GM19099 (cell line): Measurements from ENCODE around the gene PFDN2.

Experiments used
- POLR2A ChIP-seq: IDR thresholded peaks from 3 replicates; pipeline ENCODE4 v1.6.1; 2011; ENCODE audit warnings: low read depth; ENCODE audit not compliant: insufficient read length; ENCODE audit errors: extremely low read depth

PFDN2 gene

GRCh38 chr1:161117759-161118581 lies at the start of gene PFDN2, which contains the start of gene NIT1:
TSS of gene PFDN2 (minus strand) at chr1:161118037. CDS start at chr1:161118026, 11 bp downstream.
TSS of gene NIT1 (plus strand) at chr1:161118105. CDS start at chr1:161118177, 72 bp downstream.
- peak; percentile 93 for TF ChIP-seq POLR2A

- TF ChIP-seq POLR2A = no peak
Measured at GRCh38 chr1:161166669-161167548, 49.1 kb upstream of the PFDN2 start.

- TF ChIP-seq POLR2A = peak; percentile 87
Measured at GRCh38 chr1:161165742-161166668, 48.2 kb upstream of the PFDN2 start, which contains the start of gene PPOX. TSS of gene PPOX (plus strand) at chr1:161166426. CDS start at chr1:161166848, 422 bp downstream.

GRCh38 chr1:161164901-161165610 lies 47.2 kb upstream of the PFDN2 start:
- no peak for TF ChIP-seq POLR2A

GRCh38 chr1:161163793-161164192 lies 46.0 kb upstream of the PFDN2 start:
- TF ChIP-seq POLR2A = no peak

GRCh38 chr1:161162806-161163205 lies 45.0 kb upstream of the PFDN2 start:
- no peak for TF ChIP-seq POLR2A

GRCh38 chr1:161162052-161162451 lies 44.2 kb upstream of the PFDN2 start:
- no peak for TF ChIP-seq POLR2A

- no peak for TF ChIP-seq POLR2A
Measured at GRCh38 chr1:161161652-161162051, 43.8 kb upstream of the PFDN2 start.

GRCh38 chr1:161160671-161161145 lies 42.9 kb upstream of the PFDN2 start:
- TF ChIP-seq POLR2A = no peak

GRCh38 chr1:161159913-161160243 lies 42.0 kb upstream of the PFDN2 start:
- TF ChIP-seq POLR2A = no peak

- TF ChIP-seq POLR2A = peak; percentile 66
Measured at GRCh38 chr1:161159087-161159912, 41.5 kb upstream of the PFDN2 start, which contains the start of gene USP21. TSS of gene USP21 (plus strand) at chr1:161159500. CDS start at chr1:161160641, 1,141 bp downstream.

GRCh38 chr1:161158316-161159010 lies 40.6 kb upstream of the PFDN2 start:
- no peak for TF ChIP-seq POLR2A
